ENCODE measurements around the gene SCTR.

- TF ChIP-seq CTCF (IDR thresholded peaks at IDR 0.05) (peak in 1 of 4 experiments; percentile 9), POLR2A (IDR thresholded peaks at IDR 0.05) (no peak)
Measured at GRCh38 chr2:119544075-119544938, 20.0 kb upstream of the SCTR start, which contains the start of gene CFAP221.
